LNCAP (cell line): ENCODE results near the gene LRRC53.

Source experiments
- CTCF ChIP-seq: fragments of 450-650 bp; IDR thresholded peaks from 2 replicates; pipeline ENCODE4 v1.5.1; 2017; ENCODE audit warnings: mild to moderate bottlenecking

LRRC53 gene

DNA sequence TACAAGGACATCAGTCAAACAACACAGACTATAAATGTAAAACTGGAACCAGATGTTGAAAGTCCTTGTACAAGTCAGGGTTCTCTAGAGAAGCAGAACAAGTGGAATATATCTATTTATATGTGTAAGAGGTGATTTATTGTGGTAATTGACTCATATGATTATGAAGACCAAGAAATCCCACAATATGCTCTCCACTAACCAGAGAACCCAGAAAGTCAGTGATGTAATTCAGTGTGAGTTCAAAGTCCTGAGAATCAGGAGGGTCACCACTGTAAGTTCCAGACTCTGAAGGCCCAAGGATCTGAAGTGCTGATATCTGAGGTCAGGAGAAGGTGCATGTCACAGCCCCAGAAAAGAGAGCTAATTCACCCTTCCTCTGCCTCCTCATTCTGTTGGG, 57.0 kb downstream of the LRRC53 start:
- no peak for TF ChIP-seq CTCF

DNA sequence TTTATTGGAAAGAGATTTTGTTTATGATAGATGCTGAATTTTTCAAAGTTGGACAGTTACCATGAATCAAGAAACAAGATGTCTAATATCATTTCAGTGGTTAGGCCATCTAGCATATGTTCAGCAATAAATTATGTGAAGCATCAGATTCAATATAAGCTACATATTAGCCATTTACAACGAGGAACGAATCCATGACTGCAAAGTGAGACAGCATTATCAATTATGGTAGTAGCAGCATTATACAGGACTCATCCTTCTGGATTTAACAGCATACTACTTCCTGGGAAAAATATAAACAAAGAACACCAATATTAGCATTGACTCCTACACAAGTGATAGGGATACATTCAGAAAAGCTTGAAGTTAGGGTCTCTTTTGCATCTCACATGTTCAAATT, 59.1 kb downstream of the LRRC53 start:
- no peak for TF ChIP-seq CTCF

DNA sequence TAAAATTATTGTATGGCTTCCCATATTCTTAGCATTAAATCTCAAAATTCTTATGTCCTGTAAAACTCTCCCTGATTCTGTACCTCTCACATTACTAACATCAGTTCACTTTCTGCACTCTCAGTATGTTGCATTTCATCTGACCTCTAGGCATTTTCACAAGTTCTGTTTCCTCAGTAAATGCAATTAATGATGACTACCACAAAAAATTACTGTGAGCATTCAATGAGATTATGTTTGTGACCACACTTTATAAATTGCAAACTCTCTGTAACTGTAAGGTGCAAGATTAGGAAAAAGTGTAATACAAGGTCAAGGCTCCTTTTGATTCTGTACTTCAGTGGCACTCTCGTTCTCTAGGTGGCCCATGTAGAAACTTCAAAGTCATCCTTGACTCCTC, 60.4 kb downstream of the LRRC53 start:
- TF ChIP-seq CTCF: no peak

DNA sequence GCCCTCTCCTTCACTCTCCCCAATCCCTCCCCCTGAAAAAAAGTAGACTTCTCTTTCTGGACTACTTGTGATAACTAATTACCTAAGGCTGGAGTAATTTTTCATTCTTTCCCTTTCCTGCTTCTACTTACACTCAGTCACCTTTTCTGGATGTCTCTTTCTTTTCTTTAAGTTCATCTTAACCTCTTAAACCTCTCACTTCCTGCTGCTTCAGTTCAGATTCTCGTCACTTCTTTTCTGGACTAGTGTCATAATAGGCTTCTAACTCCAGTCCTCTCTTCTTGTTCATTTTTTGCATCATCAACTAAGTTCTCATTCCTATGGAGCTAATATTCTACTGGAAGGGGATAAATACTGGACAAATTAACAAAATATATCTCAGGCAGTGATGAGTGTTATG, 75.4 kb downstream of the LRRC53 start:
- no peak for TF ChIP-seq CTCF

DNA sequence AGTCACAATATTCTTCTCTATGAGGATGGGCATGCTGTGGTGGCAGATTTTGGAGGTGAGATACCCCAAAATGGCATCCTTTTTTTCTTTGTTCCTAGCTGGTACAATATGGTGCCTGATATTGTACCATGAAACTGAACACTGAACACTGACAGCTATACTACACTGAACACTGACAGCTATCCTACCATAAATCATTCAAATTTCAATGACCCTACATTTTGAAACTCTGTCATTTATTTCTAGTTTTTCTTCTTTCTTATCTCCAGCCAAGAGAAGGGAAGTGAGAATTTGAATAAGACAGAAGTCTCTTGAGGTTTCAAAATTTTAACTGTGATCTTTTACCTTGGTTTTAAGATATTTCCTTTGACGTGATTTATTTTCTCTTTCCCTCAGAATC, 76.3 kb downstream of the LRRC53 start:
- no peak for TF ChIP-seq CTCF

GRCh38 chr1:74434321-74434720, 78.1 kb downstream of the LRRC53 start:
- no peak for TF ChIP-seq CTCF

- no peak for TF ChIP-seq CTCF
These were observed 80.1 kb downstream of the LRRC53 start for GRCh38 chr1:74432325-74432724.

DNA sequence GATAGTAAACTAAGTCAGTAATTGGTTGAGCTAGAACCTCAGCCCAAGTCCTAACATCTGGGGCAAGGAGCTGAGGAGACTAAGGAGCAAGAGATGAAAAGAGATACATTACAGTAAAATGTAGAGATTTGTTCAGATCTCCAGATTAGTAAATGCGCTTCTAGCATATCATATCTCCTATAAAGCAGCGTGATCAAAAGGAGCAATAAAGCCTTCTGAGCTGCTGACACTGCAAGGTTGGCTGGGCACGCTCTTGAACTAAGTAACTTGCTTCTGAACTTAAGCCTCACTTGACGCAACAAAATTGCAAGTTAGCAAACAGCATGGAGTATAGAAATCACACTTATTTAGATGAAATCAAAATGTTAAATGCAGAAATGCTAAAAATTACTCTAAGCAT, 80.9 kb downstream of the LRRC53 start:
- TF ChIP-seq CTCF: no peak
